ENCODE data around the gene IL1F10.

DNA sequence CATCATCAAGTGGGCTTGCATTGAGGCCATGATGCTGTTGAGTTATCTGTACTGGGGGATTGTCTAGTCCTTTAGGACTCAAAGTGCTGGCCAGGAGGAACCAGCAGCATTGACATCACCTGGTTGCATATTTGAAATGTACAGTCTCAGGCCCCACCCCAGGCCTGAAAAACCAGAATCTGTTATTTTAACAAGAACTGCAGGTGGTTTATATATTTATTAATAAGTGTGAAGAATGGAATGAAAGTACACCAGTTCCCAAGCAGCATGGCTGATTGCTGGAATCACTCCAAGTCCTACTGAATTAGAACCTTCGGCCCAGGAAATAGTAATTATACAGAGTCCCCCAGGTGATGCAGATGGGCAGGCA lies 2.8 kb downstream of the IL1F10 start:
- TF ChIP-seq, protein P1, sequence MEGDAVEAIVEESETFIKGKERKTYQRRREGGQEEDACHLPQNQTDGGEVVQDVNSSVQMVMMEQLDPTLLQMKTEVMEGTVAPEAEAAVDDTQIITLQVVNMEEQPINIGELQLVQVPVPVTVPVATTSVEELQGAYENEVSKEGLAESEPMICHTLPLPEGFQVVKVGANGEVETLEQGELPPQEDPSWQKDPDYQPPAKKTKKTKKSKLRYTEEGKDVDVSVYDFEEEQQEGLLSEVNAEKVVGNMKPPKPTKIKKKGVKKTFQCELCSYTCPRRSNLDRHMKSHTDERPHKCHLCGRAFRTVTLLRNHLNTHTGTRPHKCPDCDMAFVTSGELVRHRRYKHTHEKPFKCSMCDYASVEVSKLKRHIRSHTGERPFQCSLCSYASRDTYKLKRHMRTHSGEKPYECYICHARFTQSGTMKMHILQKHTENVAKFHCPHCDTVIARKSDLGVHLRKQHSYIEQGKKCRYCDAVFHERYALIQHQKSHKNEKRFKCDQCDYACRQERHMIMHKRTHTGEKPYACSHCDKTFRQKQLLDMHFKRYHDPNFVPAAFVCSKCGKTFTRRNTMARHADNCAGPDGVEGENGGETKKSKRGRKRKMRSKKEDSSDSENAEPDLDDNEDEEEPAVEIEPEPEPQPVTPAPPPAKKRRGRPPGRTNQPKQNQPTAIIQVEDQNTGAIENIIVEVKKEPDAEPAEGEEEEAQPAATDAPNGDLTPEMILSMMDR (IDR thresholded peaks at IDR 0.05) = no peak
- TF ChIP-seq POLR2A (IDR thresholded peaks at IDR 0.05) = no peak

Data from esophagus squamous epithelium (tissue), 4 donors.